T-helper 2 cell (primary cell): ENCODE data around the gene PLEKHG7.

Source experiments
- DNase-seq, 5 experiments: peaks; one replicate each; pipeline versions ENCODE4 v3.0.0 to v3.0.0-alpha.2; 2012 to 2022

The PLEKHG7 gene

DNA sequence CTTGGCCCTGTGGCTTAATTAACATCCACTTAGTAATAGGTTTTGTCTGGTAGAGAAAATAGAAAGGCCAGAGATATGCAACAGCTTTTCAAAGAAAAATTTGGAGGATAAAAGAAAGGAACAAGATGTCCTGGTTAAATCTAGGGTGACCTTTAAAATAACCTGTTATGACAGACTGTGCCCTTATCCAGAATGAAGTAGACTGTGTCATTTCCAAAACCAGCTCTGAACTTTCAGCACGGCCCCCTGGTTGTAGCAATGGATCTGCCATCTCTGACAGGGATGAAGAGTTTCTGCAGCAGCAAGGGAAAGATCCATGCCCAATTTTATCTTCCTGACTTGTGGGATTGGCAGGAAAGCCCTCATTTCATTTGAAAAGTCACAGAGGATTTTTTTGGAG, 5.1 kb downstream of the PLEKHG7 start:
- no peak for DNase-seq

DNA sequence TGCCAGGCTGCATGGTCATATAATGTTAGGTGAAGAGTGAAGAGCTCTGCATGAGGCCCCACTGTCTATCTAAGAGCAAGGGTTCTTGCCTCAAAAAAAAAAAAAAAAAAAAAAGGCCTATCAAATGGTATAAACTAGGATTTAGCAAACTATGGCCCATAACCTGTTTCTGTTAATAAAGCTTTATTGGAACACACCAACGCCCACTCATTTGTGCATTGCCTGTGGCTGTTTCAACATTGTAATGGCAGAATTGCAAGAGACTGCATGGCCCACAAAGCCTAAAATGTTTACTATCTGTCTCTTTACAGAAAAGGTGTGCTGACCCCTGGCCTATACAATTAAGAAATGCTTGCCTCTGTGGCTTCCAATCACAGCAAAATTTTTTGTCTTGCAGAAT, 12.8 kb downstream of the PLEKHG7 start:
- DNase-seq = no peak

DNA sequence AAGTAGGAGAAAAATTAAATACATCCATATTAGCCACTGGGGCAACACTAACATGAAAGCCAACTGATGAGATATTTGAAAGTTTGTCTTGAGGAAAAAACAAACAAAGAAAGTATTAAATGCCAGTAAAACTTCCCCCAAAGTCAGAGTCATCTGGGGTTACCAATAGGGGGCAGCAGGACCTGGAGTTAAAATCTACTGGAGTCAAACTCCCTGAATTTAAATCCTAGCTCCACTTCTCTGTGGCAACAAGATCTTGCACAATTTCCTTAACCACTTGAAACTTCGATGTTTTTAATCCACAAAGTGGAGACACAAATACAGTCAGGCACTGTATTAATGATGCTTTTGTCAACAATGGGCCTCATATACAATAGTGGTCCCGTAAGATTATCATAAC, 14.4 kb downstream of the PLEKHG7 start:
- DNase-seq = no peak

- DNase-seq = no peak
Observed at GRCh38 chr12:92718483-92718990, 15.7 kb downstream of the PLEKHG7 start.

DNA sequence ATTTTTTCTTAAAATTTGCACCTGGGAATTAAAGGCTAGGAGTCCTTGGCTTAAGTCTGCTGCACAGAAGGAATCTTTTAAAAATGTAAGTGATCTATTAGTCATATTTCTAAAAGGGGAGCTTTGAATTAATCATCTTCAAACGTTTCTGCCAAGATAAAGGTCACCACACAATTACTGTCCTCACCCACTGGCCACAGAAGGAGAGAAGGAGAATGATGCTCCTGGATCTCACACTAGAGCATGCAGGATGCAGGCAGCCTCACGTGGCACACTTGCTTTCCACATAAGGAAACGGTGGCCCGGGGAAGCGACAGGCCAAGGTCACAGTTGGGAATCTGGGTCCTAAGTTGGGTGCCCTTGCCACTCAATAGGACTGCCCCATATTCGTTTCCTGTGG, 16.9 kb downstream of the PLEKHG7 start:
- no peak for DNase-seq

GRCh38 chr12:92721130-92721529, 18.3 kb downstream of the PLEKHG7 start:
- no peak for DNase-seq

- no peak for DNase-seq
Observed at GRCh38 chr12:92721656-92722055, 18.9 kb downstream of the PLEKHG7 start.

DNA sequence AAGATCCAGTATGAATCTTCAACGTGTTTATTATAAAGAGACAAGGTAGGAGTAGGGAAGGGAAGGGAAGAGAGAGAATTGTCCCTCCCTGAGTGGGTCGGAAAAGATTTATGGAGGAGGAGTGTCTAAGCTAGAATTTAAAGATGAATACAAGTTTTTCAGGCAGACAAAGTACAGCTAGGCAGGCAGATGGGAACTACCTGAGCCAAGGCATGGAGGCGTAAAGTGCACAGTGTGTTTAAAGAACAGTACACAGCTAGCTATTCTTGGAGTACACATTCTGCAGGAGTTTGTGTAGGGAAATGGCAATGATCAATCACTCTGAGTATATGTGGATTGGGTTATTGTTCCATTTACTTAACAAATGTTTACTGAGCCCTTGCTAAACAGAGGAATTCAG, 20.1 kb downstream of the PLEKHG7 start:
- no peak for DNase-seq

DNA sequence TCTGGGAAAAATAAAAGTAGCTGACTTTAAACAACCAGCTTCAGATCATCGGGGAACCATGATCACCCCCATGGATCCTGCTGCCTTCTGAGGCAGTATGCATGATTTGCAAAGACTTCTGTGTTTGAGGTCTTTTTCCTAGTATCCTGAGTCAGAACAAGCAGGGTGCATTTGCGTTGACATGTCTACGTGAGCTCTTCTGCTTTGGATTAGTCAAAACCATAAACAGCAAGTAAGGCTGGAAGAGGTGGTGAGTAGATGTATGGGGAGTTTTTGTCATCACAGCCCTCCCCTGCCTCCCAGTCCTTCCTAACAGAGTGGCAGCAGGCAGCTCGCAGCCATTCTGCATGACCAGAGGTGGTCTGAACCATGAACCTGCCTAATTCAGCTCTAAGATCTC, 24.1 kb downstream of the PLEKHG7 start:
- peak in 1 of 5 experiments; percentile 16 for DNase-seq

DNA sequence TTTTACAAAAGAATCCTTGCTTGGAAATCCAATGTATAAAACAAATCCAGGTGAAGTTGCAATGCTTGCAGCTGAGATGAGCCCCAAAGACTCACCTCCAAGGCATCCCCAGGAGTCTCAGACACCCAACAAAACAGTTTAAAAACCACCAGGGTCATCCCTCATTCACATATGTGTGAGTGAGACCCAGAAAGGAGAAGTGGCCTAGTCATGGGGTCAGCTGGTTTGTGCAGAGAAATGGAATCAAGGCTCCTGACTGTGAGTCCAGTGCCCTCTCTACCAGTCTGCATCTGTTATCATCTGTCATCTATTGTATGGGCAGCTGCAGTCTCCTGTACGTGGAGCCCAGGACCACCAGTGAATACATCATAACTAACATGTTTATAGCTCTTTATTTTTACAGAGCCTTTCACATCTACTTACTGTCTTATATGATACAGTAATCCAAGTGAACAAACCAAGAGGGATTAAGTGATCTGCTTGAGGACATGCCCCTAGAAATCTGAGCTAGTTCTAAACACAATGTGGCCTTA, 27.1 kb downstream of the PLEKHG7 start:
- no peak for DNase-seq

- no peak for DNase-seq
Observed at GRCh38 chr12:92730758-92731157, 28.0 kb downstream of the PLEKHG7 start.

- DNase-seq = no peak
Observed at GRCh38 chr12:92732216-92732615, 29.4 kb downstream of the PLEKHG7 start.

DNA sequence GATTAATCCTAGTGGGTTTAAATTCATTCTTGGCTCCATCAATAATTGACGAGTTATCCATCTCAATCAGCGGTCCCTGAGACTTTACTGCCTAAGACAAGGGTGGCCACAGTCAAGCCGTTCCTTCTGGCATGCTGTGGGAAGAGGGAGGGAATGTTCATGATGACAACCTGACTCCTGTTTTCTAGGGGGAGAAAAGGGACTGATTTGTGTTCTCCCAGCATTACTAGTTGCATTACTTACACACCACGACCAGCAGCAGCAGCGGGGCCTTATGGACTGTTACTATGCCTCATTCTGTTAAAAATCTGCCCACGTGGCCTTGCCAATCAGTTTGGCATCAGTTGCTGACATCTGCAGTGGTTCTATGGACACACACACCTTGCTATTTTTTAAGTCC, 29.9 kb downstream of the PLEKHG7 start:
- no peak for DNase-seq

DNA sequence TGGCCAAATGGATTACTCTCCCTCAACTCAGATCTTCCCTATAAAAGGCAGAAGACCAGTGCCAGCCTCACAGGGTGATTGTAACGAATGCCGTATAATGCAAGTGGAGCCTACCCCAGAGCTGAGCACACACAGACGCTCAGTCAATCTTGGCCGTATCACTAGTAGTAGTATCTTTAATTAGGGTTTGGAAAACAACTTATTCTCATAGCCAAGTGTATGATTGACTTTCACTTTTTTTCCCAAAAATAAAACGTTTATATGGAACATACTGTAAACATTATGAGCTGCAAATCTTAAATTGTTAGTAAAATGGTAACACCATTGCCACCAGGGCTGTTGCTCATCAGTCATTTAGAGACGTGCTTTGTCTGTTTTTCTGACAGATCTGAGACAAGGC, 30.4 kb downstream of the PLEKHG7 start:
- no peak for DNase-seq

DNA sequence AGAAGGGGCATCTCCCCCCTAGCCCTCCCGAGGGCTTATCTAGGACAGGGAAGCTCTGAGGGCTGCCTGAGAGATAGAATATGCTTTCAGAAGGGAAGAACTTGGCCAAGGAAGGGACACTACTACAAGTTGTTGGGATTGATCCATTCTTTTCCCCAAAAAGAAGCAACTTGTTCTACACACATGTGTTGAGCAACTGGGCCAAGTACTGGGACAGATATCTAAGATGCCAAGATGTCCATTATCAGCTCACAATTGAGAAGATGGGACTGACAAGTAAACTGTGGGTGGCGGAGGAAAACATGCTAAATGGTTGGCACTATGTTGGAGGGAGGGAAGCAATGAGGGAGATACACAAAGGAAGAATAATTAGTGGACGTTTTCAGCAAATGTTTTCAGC, 30.9 kb downstream of the PLEKHG7 start:
- no peak for DNase-seq

GRCh38 chr12:92735131-92735721, 32.4 kb downstream of the PLEKHG7 start:
- DNase-seq = no peak

DNA sequence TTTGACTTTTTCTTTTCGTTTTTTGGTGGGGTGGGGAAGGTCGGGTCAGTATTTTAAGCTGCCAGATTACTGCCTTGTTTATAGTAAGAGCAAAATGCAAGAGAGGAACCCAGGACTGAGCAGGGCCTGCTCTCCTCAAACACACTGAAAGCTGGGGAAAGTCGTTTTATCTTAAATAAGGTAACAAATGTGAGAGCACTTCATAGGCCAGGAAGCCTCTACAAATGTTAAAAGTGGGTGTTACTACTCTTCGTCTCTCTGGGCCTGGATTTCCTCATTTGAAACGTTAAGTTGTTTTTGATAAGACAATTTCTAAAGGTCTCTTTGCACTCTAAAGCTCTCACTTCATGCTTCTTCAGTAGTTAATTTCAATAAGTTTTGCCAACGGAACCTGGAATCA, 33.8 kb downstream of the PLEKHG7 start:
- DNase-seq = no peak

DNA sequence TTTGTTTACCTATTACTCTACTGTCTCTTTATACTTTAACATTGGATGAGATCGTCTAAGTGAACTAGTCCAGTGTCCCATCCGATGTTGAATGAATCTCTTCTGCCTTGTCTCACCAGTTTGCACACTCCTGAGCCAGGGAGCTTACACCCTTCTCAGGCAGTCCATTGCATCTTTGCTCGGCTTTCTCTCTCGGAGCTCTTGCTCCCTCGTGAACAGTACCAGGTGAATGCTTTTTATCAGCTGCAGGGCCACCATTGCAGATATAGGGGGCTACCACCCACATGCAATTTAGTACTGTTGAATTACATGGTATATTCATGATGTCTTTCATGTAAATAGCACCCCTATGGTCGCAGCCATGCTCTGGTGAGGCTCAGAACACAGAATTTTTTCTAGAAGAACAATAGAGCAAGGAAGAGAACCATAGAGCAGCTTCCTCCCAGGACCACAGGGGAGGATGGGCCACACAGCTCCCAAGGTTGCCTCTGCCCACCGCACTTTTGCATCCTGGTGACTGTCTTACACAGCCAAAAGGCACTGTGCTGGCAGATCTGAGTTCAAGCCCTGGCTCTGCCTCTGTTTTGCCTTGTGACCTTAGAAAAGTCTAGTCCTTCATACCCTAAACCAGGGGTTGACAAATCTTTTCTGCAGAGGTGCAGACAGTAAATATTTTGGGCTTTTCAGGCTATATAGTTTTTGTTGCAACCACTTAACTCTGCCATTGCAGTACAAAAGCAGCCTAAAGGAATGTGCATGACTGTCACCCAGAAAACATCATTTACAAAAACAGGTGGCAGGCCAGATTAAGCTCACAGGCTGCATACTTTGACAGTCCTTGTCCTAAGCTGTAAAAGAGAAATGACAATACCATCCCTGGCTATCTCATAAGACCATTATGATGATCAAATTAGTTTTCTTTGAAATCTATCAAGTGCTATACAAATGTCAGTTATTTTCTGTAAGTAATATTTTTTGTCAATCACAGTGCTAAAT, 35.4 kb downstream of the PLEKHG7 start:
- no peak for DNase-seq

DNA sequence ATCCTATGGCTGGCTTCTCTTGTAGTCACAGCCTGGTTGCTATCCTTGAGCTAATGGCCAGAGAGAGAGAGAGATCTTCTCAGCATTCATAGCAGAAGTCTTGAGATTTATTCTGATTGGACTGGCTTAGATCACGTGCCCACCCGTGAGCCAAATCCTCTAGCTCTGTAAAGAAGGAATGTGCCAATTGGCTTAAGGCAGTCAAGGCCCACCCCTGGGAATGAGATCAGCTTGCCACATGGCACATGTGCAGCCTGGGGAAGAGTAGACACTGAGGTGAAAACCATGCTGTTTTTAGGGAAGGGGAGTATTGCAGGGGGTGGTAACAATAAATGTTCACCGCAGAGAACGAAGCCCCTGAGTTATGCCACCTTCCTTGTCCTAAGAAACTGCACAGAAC, 36.3 kb downstream of the PLEKHG7 start:
- no peak for DNase-seq

- DNase-seq = no peak
Observed at GRCh38 chr12:92740411-92740810, 37.6 kb downstream of the PLEKHG7 start.

DNA sequence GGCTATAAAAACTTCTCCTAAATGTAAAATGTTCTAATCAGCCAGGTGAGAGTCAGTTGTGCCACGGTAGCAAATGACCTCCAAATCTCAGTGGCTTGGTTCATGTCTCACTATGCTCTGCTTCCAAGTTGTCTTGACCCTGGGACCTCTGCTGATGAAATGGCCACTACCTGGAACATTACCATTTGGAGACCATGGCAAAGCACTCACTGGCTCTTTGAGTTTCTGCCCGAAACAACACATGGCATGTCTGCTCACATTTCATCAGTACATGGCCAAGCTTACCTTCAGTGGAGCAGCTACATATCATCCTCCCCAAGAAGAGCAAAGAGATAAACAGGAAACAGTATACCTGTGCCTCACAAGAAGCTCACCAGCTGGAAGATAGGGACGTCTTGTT, 40.2 kb downstream of the PLEKHG7 start:
- no peak for DNase-seq

- no peak for DNase-seq
Observed at GRCh38 chr12:92745856-92746550, 43.2 kb downstream of the PLEKHG7 start.

DNA sequence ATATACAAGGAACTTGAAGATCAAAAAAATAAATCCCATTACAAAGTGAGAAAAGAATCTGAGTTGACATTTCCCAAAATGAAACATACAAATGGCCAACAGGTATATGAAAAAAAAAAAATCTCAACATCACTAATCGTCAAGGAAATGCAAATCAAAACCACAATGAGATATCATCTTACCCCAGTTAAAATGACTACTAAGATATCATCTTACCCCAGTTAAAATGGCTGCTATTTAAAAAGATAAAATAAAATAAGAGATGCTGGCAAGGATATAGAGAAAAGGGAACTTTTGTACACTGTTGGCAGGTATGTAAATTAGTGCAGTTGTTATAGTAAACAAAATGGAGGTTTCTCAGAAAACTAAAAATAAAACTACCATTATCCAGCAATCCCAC, 44.4 kb downstream of the PLEKHG7 start:
- no peak for DNase-seq
